Endothelial cell of umbilical vein (primary cell): ENCODE data around the gene PPP1R10. TPM values are rescaled to one million over a fixed set of nuclear protein-coding genes. Genes with fewer than 3 reads are reported as not detected.
A peak's percentile ranks its signal among the peaks of the same experiment; 100 is the strongest.

Experiments
- BruUV-seq: library from RNA; stranded (reverse); fragments of 400-500 nt; replicated peaks from 2 replicates; lab custom pipeline; 2021; lab: Mats Ljungman, UMichigan
- CTCF ChIA-PET: fragments of 300-600, 350-600 bp; sonication (Branson Sonifier 250); formaldehyde crosslinking; loops from one replicate; lab custom pipeline; 2021; ENCODE audit warnings: antibody characterized with exemption, inconsistent platforms; lab: Charles Lee
- POLR2A ChIA-PET: fragments of 300-600, 350-600 bp; sonication (Branson Sonifier 250); formaldehyde crosslinking; loops from one replicate; lab custom pipeline; 2021; ENCODE audit warnings: antibody characterized with exemption, inconsistent platforms; lab: Charles Lee
- DNase-seq: peaks from one replicate; pipeline ENCODE4 v3.0.0-alpha.2; 2011; ENCODE audit warnings: low read depth, low spot score
- FAIRE-seq: peaks from 2 replicates; lab custom pipeline; 2011; peaks lifted over from hg19 to GRCh38; lab: Jason Lieb, UNC
- H2AFZ ChIP-seq: 2 replicates; pipeline ENCODE4 v1.6.0; 2012; ENCODE audit warnings: low read depth, low read length, control low read depth, inconsistent platforms
- H3K27ac ChIP-seq: 2 replicates; pipeline ENCODE4 v1.5.1; 2011; ENCODE audit warnings: low read depth, mild to moderate bottlenecking, control low read depth, low read length, moderate library complexity; ENCODE audit not compliant: insufficient read depth
- H3K27me3 ChIP-seq, 2 experiments: 2 replicates each; pipeline versions ENCODE4 v1.6.0 to v1.6.1; 2011; ENCODE audit warnings: low read length in 2 of 2, mixed read lengths in 1 of 2; ENCODE audit not compliant: control insufficient read depth in 2 of 2, insufficient read depth in 2 of 2
- H3K36me3 ChIP-seq, 2 experiments: 2 replicates in 1 of 2; 3 replicates in 1 of 2; pipeline ENCODE4 v1.5.1; 2011; ENCODE audit warnings: low read length in 2 of 2, mild to moderate bottlenecking in 1 of 2, moderate library complexity in 1 of 2; ENCODE audit not compliant: control insufficient read depth in 2 of 2, insufficient read depth in 2 of 2; ENCODE audit errors: extremely low read depth in 1 of 2
- H3K4me1 ChIP-seq: 3 replicates; pipeline ENCODE4 v1.5.1; 2011; ENCODE audit warnings: mild to moderate bottlenecking, low read length; ENCODE audit not compliant: control insufficient read depth, insufficient read depth; ENCODE audit errors: extremely low read depth
- H3K4me2 ChIP-seq: 2 replicates; pipeline ENCODE4 v1.6.1; 2011; ENCODE audit warnings: low read length, control low read depth, mixed read lengths; ENCODE audit not compliant: insufficient read depth
- H3K4me3 ChIP-seq, 3 experiments: fragments of 200-600 bp in 1 of 3; sonication (generic), shearing (Covaris generic) in 1 of 3; replicated peaks in 1 of 3; 2 replicates each; pipeline ENCODE4 v1.5.1; 2011 to 2016; ENCODE audit warnings: control low read depth in 3 of 3, low read length in 3 of 3, mild to moderate bottlenecking in 2 of 3, inconsistent platforms in 1 of 3, low read depth in 1 of 3, moderate library complexity in 1 of 3; ENCODE audit not compliant: insufficient read depth in 1 of 3
- H3K79me2 ChIP-seq: 2 replicates; pipeline ENCODE4 v1.6.0; 2012; ENCODE audit warnings: low read length, inconsistent platforms; ENCODE audit not compliant: control insufficient read depth, insufficient read depth
- H3K9ac ChIP-seq: replicated peaks from 2 replicates; pipeline ENCODE3; 2011; ENCODE audit warnings: low read length, control low read depth; ENCODE audit not compliant: insufficient read depth; ENCODE audit errors: extremely low read depth
- H3K9me1 ChIP-seq: replicated peaks from 3 replicates; pipeline ENCODE4 v1.6.0; 2011; ENCODE audit warnings: mild to moderate bottlenecking, low read length; ENCODE audit not compliant: control insufficient read depth, insufficient read depth; ENCODE audit errors: extremely low read depth
- H3K9me3 ChIP-seq: replicated peaks from 2 replicates; pipeline ENCODE4 v1.5.1; 2012; ENCODE audit warnings: low read length, inconsistent platforms; ENCODE audit not compliant: control insufficient read depth, insufficient read depth
- H4K20me1 ChIP-seq: replicated peaks from 2 replicates; pipeline ENCODE3; 2011; ENCODE audit warnings: mild to moderate bottlenecking, low read length; ENCODE audit not compliant: control insufficient read depth, insufficient read depth; ENCODE audit errors: extremely low read depth
- CTCF ChIP-seq, 2 donors: IDR thresholded peaks; 1 replicate in 1 of 2; 2 replicates in 1 of 2; pipeline ENCODE4 v1.5.1; 2011; ENCODE audit warnings: low read length in 2 of 2, mild to moderate bottlenecking in 2 of 2, moderate library complexity in 2 of 2, control low read depth in 1 of 2, inconsistent platforms in 1 of 2, low read depth in 1 of 2; ENCODE audit not compliant: insufficient read depth in 1 of 2; ENCODE audit errors: extremely low read depth in 1 of 2
- EZH2 ChIP-seq: IDR thresholded peaks from 2 replicates; pipeline ENCODE4 v1.6.1; 2012; ENCODE audit warnings: borderline replicate concordance, low read depth, mild to moderate bottlenecking, moderate library complexity, low read length, inconsistent platforms; ENCODE audit not compliant: severe bottlenecking
- FOS ChIP-seq: IDR thresholded peaks from 2 replicates; pipeline ENCODE4 v1.6.1; 2011; ENCODE audit warnings: mild to moderate bottlenecking, low read length, moderate library complexity, borderline replicate concordance; ENCODE audit not compliant: insufficient read depth
- JUN ChIP-seq: IDR thresholded peaks from 2 replicates; pipeline ENCODE4 v1.6.1; 2011; ENCODE audit warnings: borderline replicate concordance, low read depth; ENCODE audit not compliant: insufficient read length, insufficient read depth
- MAX ChIP-seq: IDR thresholded peaks from 2 replicates; pipeline ENCODE4 v1.6.1; 2011; ENCODE audit not compliant: insufficient read depth, insufficient read length
- MYC ChIP-seq: IDR thresholded peaks from one replicate; pipeline ENCODE4 v1.6.1; 2011; ENCODE audit warnings: mild to moderate bottlenecking, low read depth, low read length
- POLR2A ChIP-seq: IDR thresholded peaks from 2 replicates; pipeline ENCODE4 v1.6.1; 2012; ENCODE audit warnings: low read depth, mild to moderate bottlenecking, control low read depth, low read length
- POLR2AphosphoS5 ChIP-seq: IDR thresholded peaks from 2 replicates; pipeline ENCODE4 v1.6.1; 2012; ENCODE audit warnings: low read depth, mild to moderate bottlenecking, control low read depth, low read length, moderate library complexity; ENCODE audit not compliant: insufficient read depth
- dilution Hi-C: fragments of 300-500 bp; cut with MboI; formaldehyde crosslinking; loops from one replicate; pipeline ENCODE4 v1.15.0; 2019; ENCODE audit warnings: low sequenced_read_pairs; ENCODE audit not compliant: extremely low pct_ligation_motif_present
- intact Hi-C: fragments of 100-400 bp; cut with micrococcal nuclease; formaldehyde crosslinking; loops from one replicate; pipeline ENCODE4 v1.10.0; 2022
- polyA plus RNA-seq, 4 experiments: library from polyadenylated mRNA; depleted of rRNA in 3 of 4; stranded (reverse) in 3 of 4; unstranded in 1 of 4; fragments of >200 nt; gene quantifications; 2 replicates each; pipeline versions ENCODE4 v1.2.1 to v1.2.3, GENCODE V29; 2011 to 2012; ENCODE audit warnings: missing spikeins in 1 of 4
- total RNA-seq: library from RNA; stranded (reverse); gene quantifications from 2 replicates; pipeline ENCODE4 v1.2.3, GENCODE V29; 2021

Gene PPP1R10
- total and polyA plus RNA-seq, 2 donors (not counting 3 experiments of a cell fraction or from before 2014, with no cell fraction given): 19.2 to 88.3 TPM

- Histone ChIP-seq H3K9me1 (no peaks in the 10 kb centered on the region), H3K4me3 (peak overlapping the region; percentile 51 to 84 (median 65)), H2AFZ (no peak overlapping the region), H3K9me3 (no peaks in the 10 kb centered on the region), H3K4me1 (peaks cover 21% of the 10 kb centered on the region), H3K79me2 (peaks cover 38% of the 10 kb centered on the region), H4K20me1 (no peaks in the 10 kb centered on the region), H3K36me3 (peaks cover 2 to 7% of the 10 kb centered on the region in 2 experiments), H3K9ac (peak overlapping the region; percentile 99), H3K27ac (peak overlapping the region; percentile 86), H3K4me2 (peak overlapping the region; percentile 99), H3K27me3 (no peaks in the 10 kb centered on the region)
- DNase-seq (peak; percentile 43), FAIRE-seq (no peak)
- dilution Hi-C loops: no loop called here
- no peak for TF ChIP-seq CTCF (IDR thresholded peaks at IDR 0.05; ENCODE audit: extremely low read depth in 1 of 2, insufficient read depth in 1 of 2, low read depth in 1 of 2, low read length in 2 of 2)
- TF ChIP-seq FOS: no peak
- TF ChIP-seq POLR2A: no peak
- no peak for TF ChIP-seq MYC
- TF ChIP-seq JUN: no peak
- TF ChIP-seq MAX: no peak
- no peak for TF ChIP-seq EZH2
- peak; percentile 54 for TF ChIP-seq POLR2AphosphoS5
- BruUV-seq: no TSS peak
- ChIA-PET POLR2A (interaction anchor here (1.5 kb wide), 1 partner anchor 101 kb away, joined by 9 read pairs; the partner anchor contains the start of gene MDC1), CTCF (interaction anchor here (2.0 to 4.5 kb wide), 3 partner anchors 19 to 134 kb away, joined by 5 to 44 read pairs (median 6); no protein-coding TSS in a partner anchor)
- intact Hi-C loops: loop anchor here (1.0 kb wide), 2 partner anchors 57 to 100 kb away; partner anchors contain the start of gene DHX16
Observed at GRCh38 chr6:30615958-30616810, 859 bp downstream of the PPP1R10 start.
